Nephron progenitor cell (in vitro differentiated cells): Measurements from ENCODE around the gene MS4A4E.
"Not testable (repeated sequence)": the region's sequence is repeated elsewhere in the genome, so short reads cannot be mapped to it uniquely, and the experiment has no call there.

Source experiments
- DNase-seq: peaks from one replicate; pipeline ENCODE4 v3.0.0; 2021
- H3K27ac Mint-ChIP-seq: 2 replicates; pipeline ENCODE4 v1.8.0; 2021; ENCODE audit warnings: mild to moderate bottlenecking, moderate library complexity, mixed read lengths
- H3K27me3 Mint-ChIP-seq: 2 replicates; pipeline ENCODE4 v1.8.0; 2021; ENCODE audit warnings: mild to moderate bottlenecking, low read depth, mixed read lengths; ENCODE audit not compliant: poor library complexity
- H3K36me3 Mint-ChIP-seq: 2 replicates; pipeline ENCODE4 v1.8.0; 2021; ENCODE audit warnings: low read depth, mixed read lengths
- H3K4me1 Mint-ChIP-seq: 2 replicates; pipeline ENCODE4 v1.8.0; 2021; ENCODE audit warnings: mixed read lengths
- H3K4me3 Mint-ChIP-seq: 2 replicates; pipeline ENCODE4 v1.8.0; 2021; ENCODE audit warnings: mild to moderate bottlenecking, moderate library complexity, mixed read lengths
- H3K9me3 Mint-ChIP-seq: 2 replicates; pipeline ENCODE4 v1.8.0; 2021; ENCODE audit warnings: mild to moderate bottlenecking, moderate library complexity, mixed read lengths
- CTCF ChIP-seq: fragments of 200-600 bp; sonication (generic); IDR thresholded peaks from 2 replicates; pipeline ENCODE4 v1.5.0; 2021; ENCODE audit warnings: antibody characterized with exemption

Gene MS4A4E

GRCh38 chr11:60197442-60197841, 45.5 kb downstream of the MS4A4E start:
- Mint-ChIP-seq H3K9me3 (peaks cover 21% of the 10 kb centered on the region), H3K27ac (no peak overlapping the region), H3K4me1 (peaks cover 21% of the 10 kb centered on the region), H3K36me3 (no peaks in the 10 kb centered on the region), H3K4me3 (no peak overlapping the region), H3K27me3 (peaks cover 3% of the 10 kb centered on the region)
- DNase-seq: no peak
- no peak for TF ChIP-seq CTCF

DNA sequence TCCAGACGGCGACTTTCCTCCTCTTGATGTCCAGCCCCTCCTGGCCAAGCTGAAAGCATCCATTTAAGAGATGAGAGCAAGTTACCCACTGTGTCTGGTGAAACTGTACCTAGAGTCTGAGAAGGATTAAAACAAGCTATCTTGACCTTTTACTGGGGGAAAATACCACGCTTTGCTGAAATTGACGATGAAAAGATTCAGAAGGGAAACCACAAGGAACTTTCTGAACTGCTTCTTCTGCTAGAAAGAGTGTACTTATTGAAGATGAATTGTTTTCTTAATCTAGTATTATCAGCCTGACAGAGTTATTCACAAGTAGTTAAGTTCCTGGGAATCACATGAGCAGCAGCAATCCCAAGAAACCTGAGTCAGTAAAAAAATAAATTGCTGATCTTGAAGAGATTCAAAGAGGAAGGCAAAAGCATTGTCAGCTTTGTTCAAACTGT, 47.0 kb downstream of the MS4A4E start:
- Mint-ChIP-seq H3K9me3 (peaks cover 15% of the 10 kb centered on the region), H3K36me3 (no peaks in the 10 kb centered on the region), H3K27me3 (peaks cover 3% of the 10 kb centered on the region), H3K4me1 (peaks cover 21% of the 10 kb centered on the region), H3K4me3 (no peak overlapping the region), H3K27ac (peak overlapping the region; percentile 92)
- DNase-seq: no peak
- TF ChIP-seq CTCF: no peak

DNA sequence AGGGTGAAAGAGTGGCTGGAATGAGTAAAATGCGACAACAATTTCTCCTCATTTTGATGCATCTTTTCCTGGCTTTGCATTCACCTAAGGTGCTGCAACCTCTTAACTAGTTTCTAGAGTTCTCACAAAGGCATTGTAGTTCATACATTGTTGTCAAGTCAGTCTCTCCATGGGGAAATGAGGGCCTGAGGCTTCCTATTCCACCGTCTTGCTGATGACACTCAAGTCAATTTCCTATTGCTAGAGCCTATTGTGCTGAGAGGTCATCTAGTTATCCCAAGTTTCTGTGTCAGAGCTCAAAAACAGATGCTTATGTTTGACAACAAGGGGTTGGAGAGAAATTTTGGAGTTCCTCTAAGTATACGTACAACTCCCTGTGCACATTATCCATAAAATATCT, 48.4 kb downstream of the MS4A4E start:
- no peaks in the 10 kb centered on the region for H3K36me3 Mint-ChIP-seq
- no peak for TF ChIP-seq CTCF
- no peak overlapping the region for H3K4me3 Mint-ChIP-seq
- peaks cover 3% of the 10 kb centered on the region for H3K27me3 Mint-ChIP-seq
- H3K9me3 Mint-ChIP-seq: peaks cover 11% of the 10 kb centered on the region
- DNase-seq: no peak
- H3K27ac Mint-ChIP-seq: no peak overlapping the region
- H3K4me1 Mint-ChIP-seq: peaks cover 21% of the 10 kb centered on the region

DNA sequence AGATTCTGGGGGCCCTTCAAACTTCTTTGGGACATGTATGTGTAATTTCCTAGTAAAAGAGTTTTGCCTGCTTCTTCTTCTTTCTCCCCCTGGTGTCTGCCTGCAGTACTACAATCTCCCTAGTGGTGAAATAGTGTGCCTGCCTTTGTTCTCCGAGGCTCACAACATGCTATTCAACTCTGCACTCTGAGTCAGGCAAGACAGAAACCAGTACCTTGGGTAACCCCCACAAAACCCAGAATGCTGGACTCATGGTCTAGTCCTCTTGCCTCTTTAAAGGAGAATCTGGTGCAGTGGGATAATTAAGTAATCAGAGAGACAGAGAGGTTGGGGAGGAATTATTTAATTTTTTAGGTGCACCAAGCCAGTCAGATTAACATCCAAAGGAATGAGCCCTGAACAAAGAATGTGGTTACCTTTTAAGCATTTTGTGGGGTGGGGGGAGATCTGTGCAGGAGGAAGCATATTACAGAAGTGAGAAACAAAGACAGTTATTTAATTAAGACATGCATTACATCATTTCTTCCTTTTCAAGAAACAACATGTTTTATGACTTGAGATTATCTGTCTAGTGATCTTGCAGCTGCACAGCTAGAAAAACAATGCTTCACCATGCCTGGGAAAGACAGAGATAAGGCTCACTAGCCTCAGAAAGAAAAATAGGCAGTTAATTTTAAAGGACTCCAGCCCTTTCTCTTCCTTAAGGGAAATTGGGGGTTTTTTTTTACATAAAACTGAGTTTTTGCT, 49.1 kb downstream of the MS4A4E start:
- peak; percentile 51 for DNase-seq
- H3K4me3 Mint-ChIP-seq: no peak overlapping the region

DNA sequence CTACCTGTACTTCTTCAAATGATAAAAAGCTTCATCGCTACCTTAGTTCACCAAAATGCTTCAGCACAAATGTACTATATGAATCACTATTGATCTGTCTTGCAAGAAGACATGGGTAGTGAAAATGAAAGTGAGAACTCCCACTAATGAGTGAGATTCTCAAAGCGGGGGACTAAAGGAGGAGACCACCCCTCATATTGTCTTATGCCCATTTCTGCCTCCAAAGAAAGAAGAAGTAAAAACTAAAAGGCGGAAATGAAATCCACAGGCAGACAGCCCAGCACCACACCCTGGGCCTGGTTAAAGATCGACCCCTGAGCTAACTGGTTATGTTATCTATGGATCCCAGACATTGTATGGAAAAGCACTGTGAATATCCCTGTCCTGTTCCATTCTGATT, 50.4 kb downstream of the MS4A4E start:
- Mint-ChIP-seq H3K4me1 (peaks cover 21% of the 10 kb centered on the region), H3K9me3 (peaks cover 11% of the 10 kb centered on the region)
- H3K36me3 Mint-ChIP-seq, H3K4me3 Mint-ChIP-seq, H3K27me3 Mint-ChIP-seq, H3K27ac Mint-ChIP-seq, DNase-seq: not testable (repeated sequence)

More for the DNA sequence above, 49.1 kb downstream of the MS4A4E start:
- Mint-ChIP-seq H3K4me1 (peaks cover 21% of the 10 kb centered on the region), H3K9me3 (peaks cover 11% of the 10 kb centered on the region), H3K27ac (peak overlapping the region; percentile 13), H3K36me3 (no peaks in the 10 kb centered on the region), H3K27me3 (peaks cover 3% of the 10 kb centered on the region)
- peak; percentile 51 for TF ChIP-seq CTCF

- not testable (repeated sequence) for H3K4me3 Mint-ChIP-seq, H3K36me3 Mint-ChIP-seq, H3K27me3 Mint-ChIP-seq, H3K27ac Mint-ChIP-seq, DNase-seq, H3K4me1 Mint-ChIP-seq
- peaks cover 21% of the 10 kb centered on the region for H3K9me3 Mint-ChIP-seq
Measured at GRCh38 chr11:60188481-60188880, 54.5 kb downstream of the MS4A4E start.

GRCh38 chr11:60186128-60186527, 56.8 kb downstream of the MS4A4E start:
- H3K27ac Mint-ChIP-seq, H3K36me3 Mint-ChIP-seq, DNase-seq, H3K4me1 Mint-ChIP-seq, H3K27me3 Mint-ChIP-seq, H3K4me3 Mint-ChIP-seq: not testable (repeated sequence)
- peaks cover 11% of the 10 kb centered on the region for H3K9me3 Mint-ChIP-seq

GRCh38 chr11:60185512-60185827, 57.5 kb downstream of the MS4A4E start:
- not testable (repeated sequence) for H3K27ac Mint-ChIP-seq, H3K4me1 Mint-ChIP-seq, H3K27me3 Mint-ChIP-seq, H3K4me3 Mint-ChIP-seq, DNase-seq, H3K36me3 Mint-ChIP-seq
- H3K9me3 Mint-ChIP-seq: peaks cover 11% of the 10 kb centered on the region
